Measurements from ENCODE around the gene PALLD.

DNA sequence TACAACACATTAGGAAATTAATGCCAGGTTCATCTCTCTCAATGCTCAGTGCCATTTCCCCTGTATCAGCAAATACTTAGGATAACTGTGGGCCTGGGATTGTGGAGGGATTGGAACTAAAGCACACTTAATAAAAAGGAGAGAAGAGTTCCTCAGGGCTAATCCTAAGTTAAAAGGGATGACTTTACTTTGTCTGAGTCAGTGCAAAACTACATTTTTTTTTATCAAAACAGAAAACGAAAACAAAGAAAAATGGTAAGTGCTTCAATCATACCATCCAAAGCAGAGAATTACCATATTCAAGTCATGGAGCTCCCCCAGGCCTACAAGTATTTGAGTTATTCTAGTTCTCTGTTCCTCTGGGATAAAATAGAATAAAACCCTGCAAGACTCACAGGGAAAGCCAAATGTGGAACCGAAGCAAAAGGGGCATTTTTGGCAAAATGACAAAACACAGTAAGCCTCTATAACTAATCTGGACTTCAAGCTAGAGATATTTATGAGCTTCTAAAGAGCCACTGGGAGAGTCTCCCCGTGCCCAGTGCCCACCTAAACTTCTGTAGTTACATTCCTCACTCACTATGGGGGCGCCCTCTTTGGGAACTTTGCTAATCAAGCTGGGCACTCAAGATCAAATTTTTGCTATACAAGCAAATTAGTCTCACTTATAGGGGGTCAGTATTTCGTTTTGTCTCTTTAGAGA lies 53.4 kb downstream of the PALLD start:
- TF ChIP-seq POLR2A (IDR thresholded peaks at IDR 0.05; ENCODE audit: low read depth, low read length) (no peak), POLR2AphosphoS5 (IDR thresholded peaks at IDR 0.05; ENCODE audit: insufficient read depth, low read depth, low read length) (no peak), EZH2 (IDR thresholded peaks at IDR 0.05; ENCODE audit: borderline replicate concordance, low read depth, low read length, severe bottlenecking) (no peak), JUN (IDR thresholded peaks at IDR 0.05; ENCODE audit: borderline replicate concordance, insufficient read depth, insufficient read length, low read depth) (no peak), GATA2 (IDR thresholded peaks at IDR 0.05; ENCODE audit: insufficient read depth, insufficient read length, low read depth, low read length) (no peak), MYC (IDR thresholded peaks at IDR 0.05; ENCODE audit: low read depth, low read length) (no peak), FOS (IDR thresholded peaks at IDR 0.05; ENCODE audit: borderline replicate concordance, insufficient read depth, low read length) (no peak)
- TF ChIP-seq, protein P1, sequence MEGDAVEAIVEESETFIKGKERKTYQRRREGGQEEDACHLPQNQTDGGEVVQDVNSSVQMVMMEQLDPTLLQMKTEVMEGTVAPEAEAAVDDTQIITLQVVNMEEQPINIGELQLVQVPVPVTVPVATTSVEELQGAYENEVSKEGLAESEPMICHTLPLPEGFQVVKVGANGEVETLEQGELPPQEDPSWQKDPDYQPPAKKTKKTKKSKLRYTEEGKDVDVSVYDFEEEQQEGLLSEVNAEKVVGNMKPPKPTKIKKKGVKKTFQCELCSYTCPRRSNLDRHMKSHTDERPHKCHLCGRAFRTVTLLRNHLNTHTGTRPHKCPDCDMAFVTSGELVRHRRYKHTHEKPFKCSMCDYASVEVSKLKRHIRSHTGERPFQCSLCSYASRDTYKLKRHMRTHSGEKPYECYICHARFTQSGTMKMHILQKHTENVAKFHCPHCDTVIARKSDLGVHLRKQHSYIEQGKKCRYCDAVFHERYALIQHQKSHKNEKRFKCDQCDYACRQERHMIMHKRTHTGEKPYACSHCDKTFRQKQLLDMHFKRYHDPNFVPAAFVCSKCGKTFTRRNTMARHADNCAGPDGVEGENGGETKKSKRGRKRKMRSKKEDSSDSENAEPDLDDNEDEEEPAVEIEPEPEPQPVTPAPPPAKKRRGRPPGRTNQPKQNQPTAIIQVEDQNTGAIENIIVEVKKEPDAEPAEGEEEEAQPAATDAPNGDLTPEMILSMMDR (IDR thresholded peaks at IDR 0.05; ENCODE audit: extremely low read depth in 1 of 2, insufficient read depth in 1 of 2, low read depth in 1 of 2, low read length in 2 of 2) = no peak
- TF ChIP-seq, protein P2, sequence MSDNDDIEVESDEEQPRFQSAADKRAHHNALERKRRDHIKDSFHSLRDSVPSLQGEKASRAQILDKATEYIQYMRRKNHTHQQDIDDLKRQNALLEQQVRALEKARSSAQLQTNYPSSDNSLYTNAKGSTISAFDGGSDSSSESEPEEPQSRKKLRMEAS (IDR thresholded peaks at IDR 0.05; ENCODE audit: insufficient read depth, insufficient read length) = no peak

Data from endothelial cell of umbilical vein (primary cell).